Amygdala (tissue), 56 donors: ENCODE results near the gene PAQR5.
"Not testable (repeated sequence)": the region's sequence is repeated elsewhere in the genome, so short reads cannot be mapped to it uniquely, and the experiment has no call there.

ENCODE experiments used
- DNase-seq, 56 donors: peaks; one replicate each; lab custom pipeline; 2025; lab: John Stamatoyannopoulos, UW

The PAQR5 gene

DNA sequence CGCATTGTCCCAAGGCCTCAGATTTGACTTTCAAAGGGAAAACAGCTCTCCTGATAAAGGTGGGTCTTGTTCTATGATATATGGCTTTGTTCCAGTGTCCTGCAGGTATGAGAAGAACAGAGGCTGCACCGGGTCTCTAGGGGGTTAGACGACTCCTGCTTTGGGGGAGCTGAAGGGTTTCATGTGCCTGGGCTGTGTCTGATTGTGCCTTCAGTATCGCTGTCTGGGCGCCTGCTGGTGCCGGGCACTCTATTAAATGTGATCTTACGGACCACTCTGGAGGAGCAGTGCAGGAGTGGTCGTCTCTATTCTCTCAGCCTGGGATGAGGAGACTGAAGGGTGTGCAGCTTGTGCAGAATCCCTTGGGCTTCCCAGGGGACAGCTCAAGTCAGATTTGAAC is 16.0 kb downstream of the PAQR5 start:
- DNase-seq, result no peak

- no peak for DNase-seq
These were observed 16.8 kb downstream of the PAQR5 start for GRCh38 chr15:69315402-69316110.

DNA sequence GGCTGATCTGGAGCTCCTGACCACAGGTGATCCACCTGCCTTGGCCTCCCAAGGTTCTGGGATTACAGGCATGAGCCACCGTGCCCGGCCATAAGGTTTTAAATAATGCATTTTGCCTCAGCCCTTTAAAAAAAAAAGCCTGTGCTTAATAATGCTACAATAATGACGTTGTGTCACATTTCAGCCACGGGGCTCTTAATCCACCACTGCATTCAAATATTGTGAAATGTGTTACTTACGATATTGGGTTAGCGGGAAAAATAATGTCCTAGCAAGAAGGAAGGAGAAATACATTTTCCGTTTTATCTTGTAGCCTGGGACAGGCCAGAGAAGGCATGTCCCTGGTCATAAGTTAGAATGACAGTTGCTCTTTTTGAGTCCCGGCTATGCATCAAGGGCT is 17.6 kb downstream of the PAQR5 start:
- DNase-seq, result no peak

GRCh38 chr15:69317392-69317841 is 18.7 kb downstream of the PAQR5 start:
- DNase-seq, result no peak

- no peak for DNase-seq
These were observed 19.3 kb downstream of the PAQR5 start for GRCh38 chr15:69318033-69318432.

DNA sequence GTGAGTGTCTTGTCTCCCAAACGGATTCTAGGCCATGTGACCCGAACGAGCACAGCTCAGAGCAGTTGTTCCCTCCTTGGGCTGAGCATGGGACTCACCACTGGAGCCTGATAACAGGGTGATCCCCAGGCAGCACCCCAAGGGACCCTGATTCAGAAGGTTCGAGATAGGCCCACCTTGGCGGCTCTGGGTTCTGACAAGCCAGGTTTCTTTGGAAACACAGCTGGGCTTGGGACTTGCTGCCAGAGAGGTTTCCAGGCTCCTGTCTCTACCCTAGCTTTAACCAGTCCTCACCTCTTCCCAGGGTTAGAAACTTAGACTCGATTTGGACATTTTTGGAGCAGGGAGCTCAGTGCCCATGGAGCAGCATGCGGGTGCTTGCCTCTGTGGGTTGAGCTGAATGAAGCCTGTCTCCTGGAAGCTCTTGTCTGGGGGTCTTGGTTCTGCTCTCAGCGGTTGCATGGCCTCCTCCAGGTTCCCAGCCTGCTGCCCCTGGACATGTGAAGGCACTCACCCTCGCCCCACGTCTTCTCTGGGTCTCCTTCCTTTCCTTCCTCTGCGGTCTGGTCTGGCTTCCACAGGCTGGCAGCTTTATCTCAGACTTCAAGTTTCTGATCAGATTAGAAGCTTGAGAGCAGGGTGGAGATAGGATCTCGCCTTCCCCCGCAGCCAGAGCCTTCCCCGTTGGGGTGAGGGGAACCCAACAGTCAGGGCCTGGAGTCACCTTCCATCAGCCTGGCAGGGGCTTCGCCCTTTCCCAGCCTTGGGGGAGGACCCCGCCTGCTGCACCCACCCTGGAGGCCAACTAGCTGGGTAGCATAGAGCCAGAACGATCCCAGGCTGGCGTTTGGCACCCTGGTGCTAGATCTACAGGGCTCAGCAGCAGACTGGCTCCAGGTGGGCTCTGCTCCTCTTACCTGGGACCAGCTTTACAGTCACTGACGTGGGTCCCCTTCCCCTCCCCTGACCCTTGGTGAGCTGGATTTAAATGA is 21.0 kb downstream of the PAQR5 start:
- DNase-seq, result no peak

DNA sequence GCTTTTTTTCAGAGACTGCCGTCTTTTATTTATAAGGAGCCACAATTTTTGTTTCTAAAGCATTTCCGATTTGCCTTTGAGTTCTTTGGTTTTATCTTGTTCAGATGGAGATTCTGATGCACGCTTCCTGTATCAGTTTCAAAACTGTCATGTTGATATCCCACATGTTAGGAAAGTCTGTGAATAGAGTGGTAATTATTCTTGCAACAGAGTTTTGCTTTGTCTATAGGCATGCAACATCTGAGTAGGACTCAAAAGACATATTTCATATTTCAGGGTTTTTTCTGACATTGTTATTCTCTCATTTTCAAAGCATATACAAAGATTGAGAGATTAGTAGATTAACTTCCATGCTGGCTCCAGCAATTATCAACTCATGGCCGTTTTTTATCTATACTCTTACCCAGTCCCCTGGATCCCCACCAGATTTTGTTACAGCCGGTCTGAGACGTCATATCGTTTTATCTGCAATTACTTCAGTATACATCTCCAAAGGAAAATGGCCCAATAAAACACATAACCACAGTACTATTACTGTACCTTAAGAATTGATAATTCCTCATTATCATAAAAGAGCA is 22.4 kb downstream of the PAQR5 start:
- peak in 1 of 56 donors; percentile 14 for DNase-seq

DNA sequence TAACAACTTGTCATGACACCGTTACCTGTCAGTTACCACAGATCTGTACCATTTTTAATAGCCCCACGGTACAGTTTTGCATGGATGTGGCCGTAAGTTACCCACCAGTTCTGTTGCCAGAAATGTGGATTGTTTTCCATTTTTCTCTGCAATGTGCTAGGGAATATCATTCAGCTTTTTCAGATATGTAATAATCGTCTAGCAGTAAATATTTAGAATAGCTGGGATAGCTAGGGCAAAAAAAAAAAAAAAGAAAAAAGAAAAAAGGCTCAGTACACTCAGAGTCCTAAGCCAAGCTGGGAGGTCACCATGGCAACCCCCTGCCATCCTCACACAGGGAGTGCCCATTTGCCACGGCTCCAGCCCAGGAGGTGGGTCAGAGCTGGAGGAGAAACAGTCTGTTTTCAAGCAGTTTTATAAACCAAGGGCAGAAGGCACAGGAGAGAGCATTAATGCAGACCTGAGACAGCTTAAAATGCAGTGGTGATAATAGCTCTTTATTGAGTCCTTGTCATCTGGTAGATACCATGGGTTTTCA is 25.2 kb downstream of the PAQR5 start:
- DNase-seq, result no peak

GRCh38 chr15:69324565-69324964 is 25.9 kb downstream of the PAQR5 start:
- DNase-seq, result no peak

GRCh38 chr15:69325456-69325971 is 26.8 kb downstream of the PAQR5 start:
- DNase-seq, result no peak

DNA sequence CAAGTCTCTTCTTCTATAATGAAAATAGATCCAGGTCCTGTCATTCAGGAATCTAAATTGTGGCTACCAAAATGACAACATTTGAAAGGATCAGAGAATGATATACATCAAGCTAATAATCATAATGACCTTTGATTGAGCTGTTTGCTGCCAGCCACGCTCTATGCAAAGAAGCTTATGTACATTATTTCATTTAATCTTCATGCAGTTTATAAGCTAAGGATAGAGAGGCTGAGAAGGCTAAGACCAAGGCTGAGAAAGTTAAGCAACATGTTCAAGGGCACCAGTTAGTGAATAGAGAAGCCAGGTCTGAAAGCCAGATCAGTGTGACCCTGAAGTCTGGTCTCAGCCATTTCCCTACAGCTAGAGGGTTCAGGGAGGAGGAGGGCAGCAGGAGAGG is 29.4 kb downstream of the PAQR5 start:
- no peak for DNase-seq

- DNase-seq, result no peak
These were observed 30.0 kb downstream of the PAQR5 start for GRCh38 chr15:69328739-69329138.

DNA sequence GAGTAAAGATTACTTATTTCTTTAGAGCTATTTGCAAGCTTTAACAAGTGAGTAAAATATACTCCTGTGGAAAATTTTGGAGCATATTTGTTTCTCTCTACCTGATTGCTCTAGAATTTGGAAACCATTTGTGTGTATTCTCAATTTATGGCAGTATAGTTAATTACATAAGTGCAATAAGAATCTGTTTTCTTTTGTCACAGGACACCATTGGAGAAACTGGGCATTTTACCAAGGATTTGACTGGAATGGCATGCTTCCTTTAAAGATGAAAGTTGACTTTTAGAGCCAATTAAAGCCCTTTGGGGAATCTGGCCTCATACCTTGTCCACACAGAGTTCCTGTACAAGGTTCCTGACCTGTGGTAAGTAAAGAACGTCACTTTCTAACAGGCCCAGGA is 38.4 kb downstream of the PAQR5 start:
- no peak for DNase-seq

- no peak for DNase-seq
These were observed 40.0 kb downstream of the PAQR5 start for GRCh38 chr15:69338535-69339213.

- DNase-seq, result not testable (repeated sequence)
These were observed 40.5 kb downstream of the PAQR5 start for GRCh38 chr15:69339214-69339543.

- DNase-seq, result no peak
These were observed 41.7 kb downstream of the PAQR5 start for GRCh38 chr15:69340243-69340900.

DNA sequence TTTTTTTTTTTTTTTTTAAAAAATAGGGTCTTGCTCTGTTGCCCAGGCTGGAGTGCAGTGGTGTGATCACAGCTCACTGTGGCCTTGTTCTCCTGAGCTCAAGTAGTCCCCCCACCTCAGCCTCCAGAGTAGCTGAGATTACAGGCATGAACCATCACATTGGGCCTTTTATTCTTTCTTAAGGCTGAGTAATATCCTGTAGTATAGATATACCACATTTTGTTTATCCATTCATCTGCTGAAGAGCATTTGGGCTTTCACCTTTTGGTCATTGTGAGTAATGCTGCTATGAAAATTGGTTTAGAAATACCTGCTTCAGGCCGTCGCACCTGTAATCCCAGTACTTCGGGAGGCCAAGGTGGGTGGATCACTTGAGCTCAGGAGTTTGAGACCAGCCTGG is 42.6 kb downstream of the PAQR5 start:
- DNase-seq, result no peak

DNA sequence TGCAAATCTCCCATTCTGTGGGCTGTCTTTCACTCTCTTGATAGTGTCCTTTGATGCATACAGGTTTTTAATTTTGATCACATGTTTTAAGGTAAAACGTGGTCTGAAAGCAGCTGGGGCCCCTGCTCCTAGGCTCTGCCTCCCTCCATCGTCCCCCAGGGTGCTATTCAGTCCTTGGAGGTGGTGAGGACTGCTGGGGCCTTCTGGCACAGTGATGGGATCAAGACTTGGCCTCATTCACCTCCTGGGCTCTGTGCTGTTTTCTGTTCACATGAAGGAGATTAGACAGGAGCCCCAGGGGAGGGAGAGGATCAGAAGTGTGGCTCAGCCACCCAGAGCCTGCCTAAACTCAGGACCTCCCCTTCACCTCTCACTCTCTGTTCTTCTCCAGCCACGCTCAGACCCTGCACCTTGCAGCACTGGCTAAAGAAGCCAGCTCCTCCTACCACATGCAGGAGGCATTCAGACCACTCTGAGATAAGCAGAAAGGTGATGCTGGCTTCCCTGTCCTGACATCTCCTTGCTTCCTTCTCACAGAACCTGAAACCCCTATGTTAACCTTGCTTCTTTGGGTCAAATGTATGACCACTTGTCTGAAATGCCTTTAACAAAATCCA is 43.9 kb downstream of the PAQR5 start:
- DNase-seq, result no peak

- DNase-seq, result no peak
These were observed 44.4 kb downstream of the PAQR5 start for GRCh38 chr15:69343133-69343532.
